ENCODE results near the gene AMBN. TPM values are rescaled to one million over a fixed set of nuclear protein-coding genes. Genes with fewer than 3 reads are reported as not detected.

Gene AMBN
- total RNA-seq, 1 experiment from 2014 or later: not detected

- H3K27me3 Mint-ChIP-seq (ENCODE audit: unreplicated experiment): no peaks in the 10 kb centered on the region
- intact Hi-C loops (cut with micrococcal nuclease; ENCODE audit: unreplicated experiment): no loop called here
These were observed 27.2 kb downstream of the AMBN start for GRCh38 chr4:70619288-70619687.

GRCh38 chr4:70619778-70620177 lies 27.7 kb downstream of the AMBN start:
- DNase-seq: no peak
- Mint-ChIP-seq H3K4me1 (ENCODE audit: low read depth, unreplicated experiment) (peaks cover 9% of the 10 kb centered on the region), H3K27ac (ENCODE audit: unreplicated experiment) (no peak overlapping the region), H3K9me3 (ENCODE audit: low read depth, unreplicated experiment) (no peaks in the 10 kb centered on the region), H3K27me3 (ENCODE audit: unreplicated experiment) (no peaks in the 10 kb centered on the region), H3K36me3 (ENCODE audit: insufficient read depth, unreplicated experiment) (no peaks in the 10 kb centered on the region), H3K4me3 (ENCODE audit: low read depth, unreplicated experiment) (no peak overlapping the region)
- TF ChIP-seq CTCF (IDR thresholded peaks at IDR 0.05; ENCODE audit: unreplicated experiment): no peak
- CTCF ChIA-PET: no interaction called here
- no TSS peak for BruUV-seq (replicated peaks)
- intact Hi-C loops (cut with micrococcal nuclease; ENCODE audit: unreplicated experiment): no loop called here

More at GRCh38 chr4:70619288-70619687, 27.2 kb downstream of the AMBN start:
- no peak for TF ChIP-seq CTCF (IDR thresholded peaks at IDR 0.05; ENCODE audit: unreplicated experiment)
- H3K27ac Mint-ChIP-seq (ENCODE audit: unreplicated experiment): no peak overlapping the region
- H3K4me1 Mint-ChIP-seq (ENCODE audit: low read depth, unreplicated experiment): peaks cover 9% of the 10 kb centered on the region
- no peak overlapping the region for H3K4me3 Mint-ChIP-seq (ENCODE audit: low read depth, unreplicated experiment)
- CTCF ChIA-PET: no interaction called here
- no peaks in the 10 kb centered on the region for H3K9me3 Mint-ChIP-seq (ENCODE audit: low read depth, unreplicated experiment)
- H3K36me3 Mint-ChIP-seq (ENCODE audit: insufficient read depth, unreplicated experiment): no peaks in the 10 kb centered on the region
- no TSS peak for BruUV-seq (replicated peaks)
- DNase-seq: no peak

- H3K27ac Mint-ChIP-seq (ENCODE audit: unreplicated experiment): peak overlapping the region; percentile 44
- no peaks in the 10 kb centered on the region for H3K9me3 Mint-ChIP-seq (ENCODE audit: low read depth, unreplicated experiment)
- no peaks in the 10 kb centered on the region for H3K36me3 Mint-ChIP-seq (ENCODE audit: insufficient read depth, unreplicated experiment)
- no peak for DNase-seq
- intact Hi-C loops (cut with micrococcal nuclease; ENCODE audit: unreplicated experiment): no loop called here
- no TSS peak for BruUV-seq (replicated peaks)
- H3K4me1 Mint-ChIP-seq (ENCODE audit: low read depth, unreplicated experiment): no peaks in the 10 kb centered on the region
- CTCF ChIA-PET: no interaction called here
- TF ChIP-seq CTCF (IDR thresholded peaks at IDR 0.05; ENCODE audit: unreplicated experiment): no peak
- H3K4me3 Mint-ChIP-seq (ENCODE audit: low read depth, unreplicated experiment): no peak overlapping the region
- H3K27me3 Mint-ChIP-seq (ENCODE audit: unreplicated experiment): no peaks in the 10 kb centered on the region
These were observed 31.3 kb downstream of the AMBN start for GRCh38 chr4:70623323-70623722.

GRCh38 chr4:70624226-70624793 lies 32.3 kb downstream of the AMBN start:
- TF ChIP-seq CTCF (IDR thresholded peaks at IDR 0.05; ENCODE audit: unreplicated experiment): no peak
- intact Hi-C loops (cut with micrococcal nuclease; ENCODE audit: unreplicated experiment): no loop called here
- no peaks in the 10 kb centered on the region for H3K36me3 Mint-ChIP-seq (ENCODE audit: insufficient read depth, unreplicated experiment)
- no peak overlapping the region for H3K4me3 Mint-ChIP-seq (ENCODE audit: low read depth, unreplicated experiment)
- CTCF ChIA-PET: interaction anchor here (1.0 kb wide), 1 partner anchor 11 kb away, joined by 3 read pairs; no protein-coding TSS in a partner anchor
- H3K9me3 Mint-ChIP-seq (ENCODE audit: low read depth, unreplicated experiment): no peaks in the 10 kb centered on the region
- peak overlapping the region; percentile 44 for H3K27ac Mint-ChIP-seq (ENCODE audit: unreplicated experiment)
- no peaks in the 10 kb centered on the region for H3K4me1 Mint-ChIP-seq (ENCODE audit: low read depth, unreplicated experiment)
- DNase-seq: no peak
- BruUV-seq (replicated peaks): no TSS peak
- H3K27me3 Mint-ChIP-seq (ENCODE audit: unreplicated experiment): no peaks in the 10 kb centered on the region
